ENCODE results near the gene HAX1. TPM values are rescaled to one million over a fixed set of nuclear protein-coding genes. Genes with fewer than 3 reads are reported as not detected.

Gene HAX1
- total and polyA plus RNA-seq, 10 of the 15 experiments (the other 5 are each of a cell fraction or from before 2014, with no cell fraction given): 95.3 to 288 (median 147) TPM

DNA sequence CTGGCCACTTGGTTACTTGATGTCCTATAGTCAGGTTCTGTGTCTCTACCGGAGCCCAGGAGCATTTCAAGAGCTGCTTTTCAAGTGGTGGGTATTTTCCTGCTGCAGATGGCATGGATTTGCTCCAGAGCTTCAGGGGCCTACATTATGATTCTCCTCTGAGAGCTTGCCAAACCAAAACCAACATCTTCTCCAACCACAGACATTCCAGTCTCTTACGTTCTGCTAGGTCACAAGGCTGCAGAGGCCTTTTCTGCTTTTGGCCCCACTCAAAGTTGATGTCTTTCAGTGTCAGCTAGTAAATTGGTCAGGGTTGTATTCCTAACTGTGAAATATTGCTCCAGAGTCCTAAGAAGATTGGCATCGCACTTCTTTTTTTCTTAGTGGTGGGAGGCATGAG lies 33.7 kb downstream of the HAX1 start:
- Histone ChIP-seq H4K20me1 (ENCODE audit: control insufficient read depth, insufficient read depth) (no peaks in the 10 kb centered on the region), H3K27me3 (replicated peaks in 1 of 2; ENCODE audit: control insufficient read depth in 2 of 2, insufficient read depth in 2 of 2, low read length in 1 of 2) (no peaks in the 10 kb centered on the region), H3K79me2 (ENCODE audit: control insufficient read depth, insufficient read depth, low read length) (no peaks in the 10 kb centered on the region), H3K4me3 (no peak overlapping the region), H3K36me3 (ENCODE audit: control insufficient read depth in 2 of 2, insufficient read depth in 2 of 2, low read length in 1 of 2) (no peaks in the 10 kb centered on the region), H3K27ac (ENCODE audit: control insufficient read depth, insufficient read depth) (no peak overlapping the region), H3K4me2 (ENCODE audit: control insufficient read depth, insufficient read depth) (no peak overlapping the region), H3K4me1 (ENCODE audit: control insufficient read depth, insufficient read depth, low read length) (no peaks in the 10 kb centered on the region), H3K9ac (ENCODE audit: control insufficient read depth, insufficient read depth, low read length) (no peak overlapping the region), H2AFZ (ENCODE audit: control insufficient read depth, low read depth, low read length) (no peak overlapping the region; the same call in 1 of the 2 replicates), H3K9me3 (replicated peaks; ENCODE audit: control insufficient read depth, insufficient read depth, low read length) (no peaks in the 10 kb centered on the region; the same call in 1 of the 3 replicates)
- intact Hi-C loops (cut with micrococcal nuclease; ENCODE audit: unreplicated experiment): no loop called here
- ChIA-PET CTCF (interaction anchor here (0.8 to 2.3 kb wide), 4 partner anchors 12 to 953 kb away, joined by 3 to 10 read pairs (median 3); no protein-coding TSS in a partner anchor), POLR2A (interaction anchor here (0.5 to 1.7 kb wide), 2 partner anchors 22 to 67 kb away, joined by 3 to 4 read pairs; no protein-coding TSS in a partner anchor), RAD21 (ENCODE audit: unreplicated experiment) (interaction anchor here (1.1 kb wide), 1 partner anchor 191 kb away, joined by 3 read pairs; no protein-coding TSS in a partner anchor), SMC1A (ENCODE audit: uncharacterized antibody, unreplicated experiment) (interaction anchor here (1.2 to 1.8 kb wide), 2 partner anchors 9 to 107 kb away, joined by 5 read pairs; no protein-coding TSS in a partner anchor)
- no peak for ATAC-seq
- no TSS peak for BruUV-seq (replicated peaks)
- in situ Hi-C loops (cut with MboI): no loop called here
- no peak for DNase-seq (ENCODE audit: low read depth, low spot score)
- no peak for FAIRE-seq
- 96% methylated on average over 3 of the region's 3 CpGs for WGBS (ENCODE audit: insufficient coverage, insufficient replicate concordance, low lambda C conversion rate, missing lambda C conversion rate)
- TF ChIP-seq, protein P1, sequence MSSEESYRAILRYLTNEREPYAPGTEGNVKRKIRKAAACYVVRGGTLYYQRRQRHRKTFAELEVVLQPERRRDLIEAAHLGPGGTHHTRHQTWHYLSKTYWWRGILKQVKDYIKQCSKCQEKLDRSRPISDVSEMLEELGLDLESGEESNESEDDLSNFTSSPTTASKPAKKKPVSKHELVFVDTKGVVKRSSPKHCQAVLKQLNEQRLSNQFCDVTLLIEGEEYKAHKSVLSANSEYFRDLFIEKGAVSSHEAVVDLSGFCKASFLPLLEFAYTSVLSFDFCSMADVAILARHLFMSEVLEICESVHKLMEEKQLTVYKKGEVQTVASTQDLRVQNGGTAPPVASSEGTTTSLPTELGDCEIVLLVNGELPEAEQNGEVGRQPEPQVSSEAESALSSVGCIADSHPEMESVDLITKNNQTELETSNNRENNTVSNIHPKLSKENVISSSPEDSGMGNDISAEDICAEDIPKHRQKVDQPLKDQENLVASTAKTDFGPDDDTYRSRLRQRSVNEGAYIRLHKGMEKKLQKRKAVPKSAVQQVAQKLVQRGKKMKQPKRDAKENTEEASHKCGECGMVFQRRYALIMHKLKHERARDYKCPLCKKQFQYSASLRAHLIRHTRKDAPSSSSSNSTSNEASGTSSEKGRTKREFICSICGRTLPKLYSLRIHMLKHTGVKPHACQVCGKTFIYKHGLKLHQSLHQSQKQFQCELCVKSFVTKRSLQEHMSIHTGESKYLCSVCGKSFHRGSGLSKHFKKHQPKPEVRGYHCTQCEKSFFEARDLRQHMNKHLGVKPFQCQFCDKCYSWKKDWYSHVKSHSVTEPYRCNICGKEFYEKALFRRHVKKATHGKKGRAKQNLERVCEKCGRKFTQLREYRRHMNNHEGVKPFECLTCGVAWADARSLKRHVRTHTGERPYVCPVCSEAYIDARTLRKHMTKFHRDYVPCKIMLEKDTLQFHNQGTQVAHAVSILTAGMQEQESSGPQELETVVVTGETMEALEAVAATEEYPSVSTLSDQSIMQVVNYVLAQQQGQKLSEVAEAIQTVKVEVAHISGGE (CRISPR knock-in tag; IDR thresholded peaks at IDR 0.05): no peak
- no peak for TF ChIP-seq ZBED1 (IDR thresholded peaks at IDR 0.05; ENCODE audit: borderline replicate concordance)
- no peak for TF ChIP-seq IKZF1 (conservative IDR thresholded peaks at IDR 0.05)
- TF ChIP-seq, protein P2, sequence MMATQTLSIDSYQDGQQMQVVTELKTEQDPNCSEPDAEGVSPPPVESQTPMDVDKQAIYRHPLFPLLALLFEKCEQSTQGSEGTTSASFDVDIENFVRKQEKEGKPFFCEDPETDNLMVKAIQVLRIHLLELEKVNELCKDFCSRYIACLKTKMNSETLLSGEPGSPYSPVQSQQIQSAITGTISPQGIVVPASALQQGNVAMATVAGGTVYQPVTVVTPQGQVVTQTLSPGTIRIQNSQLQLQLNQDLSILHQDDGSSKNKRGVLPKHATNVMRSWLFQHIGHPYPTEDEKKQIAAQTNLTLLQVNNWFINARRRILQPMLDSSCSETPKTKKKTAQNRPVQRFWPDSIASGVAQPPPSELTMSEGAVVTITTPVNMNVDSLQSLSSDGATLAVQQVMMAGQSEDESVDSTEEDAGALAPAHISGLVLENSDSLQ (IDR thresholded peaks at IDR 0.05): no peak
- no peak for TF ChIP-seq FOXM1 (IDR thresholded peaks at IDR 0.05; ENCODE audit: low read depth, low read length)
- TF ChIP-seq RFX5 (IDR thresholded peaks at IDR 0.05; ENCODE audit: low read depth, low read length): no peak
- TF ChIP-seq RCOR1 (conservative IDR thresholded peaks at IDR 0.05; ENCODE audit: low read depth, low read length): no peak
- no peak for TF ChIP-seq MEF2A (IDR thresholded peaks at IDR 0.05; ENCODE audit: insufficient read depth, low read depth, low read length)
- no peak for TF ChIP-seq TCF3 (IDR thresholded peaks at IDR 0.05; ENCODE audit: borderline replicate concordance, insufficient read depth, low read depth, low read length)
- no peak for TF ChIP-seq FOS (IDR thresholded peaks at IDR 0.05; ENCODE audit: borderline replicate concordance, extremely low read depth, insufficient read length)
- TF ChIP-seq, protein P3, sequence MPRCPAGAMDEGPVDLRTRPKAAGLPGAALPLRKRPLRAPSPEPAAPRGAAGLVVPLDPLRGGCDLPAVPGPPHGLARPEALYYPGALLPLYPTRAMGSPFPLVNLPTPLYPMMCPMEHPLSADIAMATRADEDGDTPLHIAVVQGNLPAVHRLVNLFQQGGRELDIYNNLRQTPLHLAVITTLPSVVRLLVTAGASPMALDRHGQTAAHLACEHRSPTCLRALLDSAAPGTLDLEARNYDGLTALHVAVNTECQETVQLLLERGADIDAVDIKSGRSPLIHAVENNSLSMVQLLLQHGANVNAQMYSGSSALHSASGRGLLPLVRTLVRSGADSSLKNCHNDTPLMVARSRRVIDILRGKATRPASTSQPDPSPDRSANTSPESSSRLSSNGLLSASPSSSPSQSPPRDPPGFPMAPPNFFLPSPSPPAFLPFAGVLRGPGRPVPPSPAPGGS (IDR thresholded peaks at IDR 0.05; ENCODE audit: borderline replicate concordance, insufficient read depth, low read depth, low read length, poor library complexity, severe bottlenecking): no peak
- TF ChIP-seq KAT2A (conservative IDR thresholded peaks at IDR 0.05; ENCODE audit: control insufficient read depth, low read depth, low read length): no peak
